Brain microvascular endothelial cell (primary cell): Measurements from ENCODE around the gene CCDC88C.

ENCODE experiments used
- DNase-seq: peaks from one replicate; pipeline ENCODE4 v3.0.0-alpha.2; 2020
- H3K27ac ChIP-seq: fragments of 250-450 bp; sonication (Bioruptor Pico); 2 replicates; pipeline ENCODE4 v1.5.1; 2020; ENCODE audit warnings: mild to moderate bottlenecking, moderate library complexity
- H3K27me3 ChIP-seq: fragments of 250-450 bp; sonication (Bioruptor Pico); replicated peaks from 2 replicates; pipeline ENCODE4 v1.5.1; 2020; ENCODE audit warnings: mild to moderate bottlenecking
- H3K36me3 ChIP-seq: fragments of 250-450 bp; sonication (Bioruptor Pico); replicated peaks from 2 replicates; pipeline ENCODE4 v1.5.1; 2020; ENCODE audit warnings: mild to moderate bottlenecking
- H3K4me3 ChIP-seq: 2 replicates; pipeline ENCODE4 v1.5.1; 2011; ENCODE audit warnings: low read depth, mild to moderate bottlenecking, control low read depth, low read length, moderate library complexity
- in situ Hi-C: cut with HindIII; loops from 2 replicates; pipeline ENCODE4 v1.10.0; 2017; ENCODE audit warnings: low sequenced_read_pairs, low pct_ligation_motif_present
- TF ChIP-seq, protein P1 (sequence below): IDR thresholded peaks from 2 replicates; pipeline ENCODE4 v1.5.1; 2011; ENCODE audit warnings: low read depth, mild to moderate bottlenecking, moderate library complexity, low read length, control low read depth, inconsistent platforms; ENCODE audit errors: missing control alignments

The CCDC88C gene

DNA sequence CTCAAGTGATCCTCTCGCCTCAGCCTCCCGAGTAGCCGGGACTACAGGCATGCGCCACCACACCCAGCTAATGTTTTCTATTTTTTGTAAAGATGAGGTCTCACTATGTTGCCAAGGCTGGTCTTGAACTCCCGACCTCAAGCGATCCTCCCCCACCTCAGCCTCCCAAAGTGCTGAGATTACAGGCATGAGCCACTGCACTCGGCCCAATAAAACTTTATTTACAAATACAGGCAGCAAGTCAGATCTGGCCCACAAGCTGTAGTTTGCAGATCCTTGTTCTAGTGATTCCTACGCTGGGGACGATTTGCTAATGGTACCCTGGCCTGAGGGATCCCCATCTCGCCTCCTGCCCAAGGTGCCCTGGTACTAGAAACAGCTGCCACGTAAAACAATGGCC is 74.6 kb downstream of the CCDC88C start:
- no peak overlapping the region for H3K4me3 ChIP-seq
- H3K36me3 ChIP-seq: no peaks in the 10 kb centered on the region
- no peak overlapping the region for H3K27ac ChIP-seq
- TF ChIP-seq, protein P1, sequence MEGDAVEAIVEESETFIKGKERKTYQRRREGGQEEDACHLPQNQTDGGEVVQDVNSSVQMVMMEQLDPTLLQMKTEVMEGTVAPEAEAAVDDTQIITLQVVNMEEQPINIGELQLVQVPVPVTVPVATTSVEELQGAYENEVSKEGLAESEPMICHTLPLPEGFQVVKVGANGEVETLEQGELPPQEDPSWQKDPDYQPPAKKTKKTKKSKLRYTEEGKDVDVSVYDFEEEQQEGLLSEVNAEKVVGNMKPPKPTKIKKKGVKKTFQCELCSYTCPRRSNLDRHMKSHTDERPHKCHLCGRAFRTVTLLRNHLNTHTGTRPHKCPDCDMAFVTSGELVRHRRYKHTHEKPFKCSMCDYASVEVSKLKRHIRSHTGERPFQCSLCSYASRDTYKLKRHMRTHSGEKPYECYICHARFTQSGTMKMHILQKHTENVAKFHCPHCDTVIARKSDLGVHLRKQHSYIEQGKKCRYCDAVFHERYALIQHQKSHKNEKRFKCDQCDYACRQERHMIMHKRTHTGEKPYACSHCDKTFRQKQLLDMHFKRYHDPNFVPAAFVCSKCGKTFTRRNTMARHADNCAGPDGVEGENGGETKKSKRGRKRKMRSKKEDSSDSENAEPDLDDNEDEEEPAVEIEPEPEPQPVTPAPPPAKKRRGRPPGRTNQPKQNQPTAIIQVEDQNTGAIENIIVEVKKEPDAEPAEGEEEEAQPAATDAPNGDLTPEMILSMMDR: no peak
- H3K27me3 ChIP-seq: no peaks in the 10 kb centered on the region
- in situ Hi-C loops: no loop called here
- DNase-seq: no peak

DNA sequence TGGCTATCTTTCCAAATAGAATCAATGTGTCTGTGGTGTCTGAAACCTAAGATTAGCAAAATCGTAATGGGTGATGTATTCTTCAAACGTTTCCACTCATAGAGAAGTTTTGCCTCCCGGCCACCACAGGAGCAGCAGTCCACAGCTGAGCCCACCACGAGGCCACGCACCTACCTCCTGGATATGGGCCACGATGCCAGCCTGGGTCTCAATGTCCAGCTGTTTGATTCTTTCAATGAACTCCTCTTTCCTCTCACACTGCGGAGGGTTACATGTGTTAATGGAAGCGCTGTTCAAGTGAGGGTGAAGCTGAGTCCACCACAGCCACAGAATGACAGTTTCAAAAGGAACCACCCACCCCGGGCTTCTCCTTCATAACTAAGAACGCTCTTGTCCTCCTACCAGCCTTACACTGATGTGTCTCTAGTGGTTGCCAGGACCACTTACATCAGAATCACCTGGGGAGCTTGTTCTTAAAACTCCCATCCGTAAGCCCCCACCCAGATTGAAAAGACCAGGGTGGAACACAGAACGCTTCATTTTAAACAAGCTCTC is 75.3 kb downstream of the CCDC88C start:
- Histone ChIP-seq H3K27me3 (no peaks in the 10 kb centered on the region), H3K36me3 (no peaks in the 10 kb centered on the region), H3K4me3 (no peak overlapping the region), H3K27ac (no peak overlapping the region)
- in situ Hi-C loops: no loop called here
- TF ChIP-seq, protein P1: no peak
- no peak for DNase-seq

DNA sequence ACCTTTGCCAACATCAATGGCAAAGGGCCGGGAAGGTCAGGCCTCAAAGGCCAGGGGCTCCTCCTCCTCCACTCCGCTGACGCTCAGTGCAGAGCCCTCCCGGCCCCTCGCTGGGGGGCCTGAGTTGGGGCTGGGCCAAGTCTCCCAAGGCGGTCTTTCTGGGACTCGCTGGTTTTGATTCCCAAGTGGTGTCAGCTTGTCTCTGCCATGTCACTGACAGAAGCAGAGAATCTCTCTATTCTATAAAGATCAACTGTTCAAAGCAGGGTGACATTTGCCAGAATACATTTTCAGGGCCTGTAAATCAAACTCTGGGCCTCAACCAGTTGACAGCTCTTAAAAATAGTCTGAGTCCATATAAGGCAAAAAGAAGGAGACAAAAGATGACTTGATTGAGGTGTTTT is 75.9 kb downstream of the CCDC88C start:
- in situ Hi-C loops: no loop called here
- no peak overlapping the region for H3K27ac ChIP-seq
- no peak overlapping the region for H3K4me3 ChIP-seq
- no peaks in the 10 kb centered on the region for H3K36me3 ChIP-seq
- H3K27me3 ChIP-seq: no peaks in the 10 kb centered on the region
- no peak for DNase-seq
- TF ChIP-seq, protein P1: no peak

DNA sequence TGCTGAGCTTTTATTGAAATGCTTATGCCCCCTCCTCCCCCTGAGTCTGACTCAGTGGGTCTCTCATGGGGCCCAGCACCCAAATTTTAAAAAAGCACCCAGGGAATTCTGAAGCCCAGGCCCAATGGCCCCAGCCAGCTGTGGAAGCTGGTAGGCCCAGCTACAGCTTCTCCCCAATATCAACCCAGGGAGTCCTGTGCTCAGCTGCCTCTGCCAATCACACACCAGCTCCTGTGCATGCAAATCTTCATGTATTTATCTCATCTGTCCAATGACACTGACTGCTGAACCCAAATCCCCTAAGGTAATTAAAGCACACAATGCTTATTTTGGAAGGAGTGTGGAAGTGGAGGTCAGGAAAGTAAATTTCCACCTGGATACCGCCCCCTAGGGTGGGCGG is 76.3 kb downstream of the CCDC88C start:
- in situ Hi-C loops: no loop called here
- Histone ChIP-seq H3K27me3 (no peaks in the 10 kb centered on the region), H3K27ac (no peak overlapping the region), H3K36me3 (no peaks in the 10 kb centered on the region), H3K4me3 (no peak overlapping the region)
- no peak for DNase-seq
- TF ChIP-seq, protein P1: no peak

DNA sequence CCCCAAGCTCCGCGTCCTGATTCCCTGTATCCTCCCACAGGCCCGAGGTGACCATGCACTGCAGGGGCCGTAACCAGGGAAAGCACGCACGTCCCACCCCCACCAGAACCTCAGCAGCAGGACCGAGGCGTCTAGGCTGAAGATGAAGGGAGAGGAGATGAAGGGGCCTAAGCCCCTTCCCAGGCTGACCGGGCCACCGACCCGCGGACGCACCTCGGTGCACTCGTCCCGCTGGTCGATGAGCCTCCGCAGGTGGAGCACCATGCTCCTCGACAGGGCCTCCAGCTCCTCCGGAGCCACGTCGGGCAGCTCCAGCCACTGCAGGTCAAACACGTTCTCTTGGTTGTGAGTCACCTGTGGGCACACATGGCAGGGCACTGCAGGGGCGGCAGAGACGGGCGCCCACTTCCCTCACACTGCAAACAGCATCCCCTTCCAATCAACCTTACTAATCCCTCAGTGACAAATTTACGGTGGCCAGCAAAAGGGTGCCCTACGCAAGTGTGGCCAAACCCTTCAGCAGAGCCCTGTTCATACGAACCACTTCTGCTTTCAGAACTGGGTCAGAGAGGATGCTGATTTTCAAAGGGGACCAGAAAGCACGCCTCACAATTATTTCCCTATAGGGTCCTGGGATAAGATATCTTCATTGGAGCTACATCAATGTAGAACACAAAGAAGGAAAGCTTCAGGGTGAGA is 77.8 kb downstream of the CCDC88C start:
- Histone ChIP-seq H3K27ac (no peak overlapping the region), H3K4me3 (no peak overlapping the region), H3K36me3 (no peaks in the 10 kb centered on the region), H3K27me3 (no peaks in the 10 kb centered on the region)
- in situ Hi-C loops: no loop called here
- no peak for DNase-seq
- TF ChIP-seq, protein P1: no peak

DNA sequence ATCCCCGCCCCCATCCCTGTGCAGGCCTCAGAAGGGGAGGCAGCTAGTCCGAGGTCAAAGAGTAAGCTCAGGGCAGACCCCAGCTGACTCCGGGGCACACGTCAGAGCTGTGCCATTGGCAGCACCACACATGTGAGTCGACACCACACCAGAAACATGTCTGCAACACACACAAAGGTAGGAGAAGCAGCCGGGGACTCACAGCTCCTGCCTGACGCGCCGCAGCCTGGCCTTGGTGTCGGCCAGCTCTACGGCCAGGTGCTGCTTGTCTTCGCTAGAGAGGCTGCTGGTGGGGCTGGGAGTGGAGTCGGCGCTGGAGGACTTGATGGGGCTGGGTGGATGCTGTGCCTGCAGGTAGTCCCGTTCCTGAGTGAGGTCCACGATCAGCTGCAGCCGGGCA is 78.5 kb downstream of the CCDC88C start:
- Histone ChIP-seq H3K4me3 (no peak overlapping the region), H3K27me3 (no peaks in the 10 kb centered on the region), H3K36me3 (no peaks in the 10 kb centered on the region), H3K27ac (no peak overlapping the region)
- DNase-seq: no peak
- TF ChIP-seq, protein P1: no peak
- in situ Hi-C loops: no loop called here
